Activated CD4-positive, alpha-beta T cell treated with anti-CD3 and anti-CD28 coated beads, Interleukin-2, amount 50 U/mL, for 48 hours (primary cell): ENCODE data around the gene TRIM44.
"Not testable (repeated sequence)": the region's sequence is repeated elsewhere in the genome, so short reads cannot be mapped to it uniquely, and the experiment has no call there.

Source experiments
- DNase-seq, 2 experiments: peaks; one replicate each; pipeline ENCODE4 v3.0.0-alpha.2; 2020

Gene TRIM44

GRCh38 chr11:35675901-35676610 lies 13.5 kb downstream of the TRIM44 start:
- no peak for DNase-seq

- DNase-seq: no peak
Observed at GRCh38 chr11:35676611-35676965, 14.0 kb downstream of the TRIM44 start.

DNA sequence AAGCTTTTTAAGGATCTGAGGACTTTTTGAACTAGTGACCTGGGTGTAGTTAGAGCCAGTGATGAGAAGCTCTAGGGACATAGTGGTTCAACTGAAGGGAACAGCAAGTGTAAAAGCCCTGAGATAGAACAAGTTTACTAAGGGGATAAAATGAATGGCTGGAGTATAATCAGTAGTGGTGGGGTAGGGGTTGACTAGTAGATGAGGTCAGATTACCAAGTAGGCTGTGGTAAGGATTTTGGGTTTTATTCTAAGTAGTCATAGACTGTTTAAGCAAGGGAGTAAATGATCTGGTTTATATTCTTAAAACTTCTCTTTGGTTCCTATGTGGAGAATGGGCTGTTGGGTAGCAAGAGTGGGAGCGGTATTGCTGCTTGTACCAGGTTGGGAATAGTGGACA lies 15.3 kb downstream of the TRIM44 start:
- DNase-seq: no peak

DNA sequence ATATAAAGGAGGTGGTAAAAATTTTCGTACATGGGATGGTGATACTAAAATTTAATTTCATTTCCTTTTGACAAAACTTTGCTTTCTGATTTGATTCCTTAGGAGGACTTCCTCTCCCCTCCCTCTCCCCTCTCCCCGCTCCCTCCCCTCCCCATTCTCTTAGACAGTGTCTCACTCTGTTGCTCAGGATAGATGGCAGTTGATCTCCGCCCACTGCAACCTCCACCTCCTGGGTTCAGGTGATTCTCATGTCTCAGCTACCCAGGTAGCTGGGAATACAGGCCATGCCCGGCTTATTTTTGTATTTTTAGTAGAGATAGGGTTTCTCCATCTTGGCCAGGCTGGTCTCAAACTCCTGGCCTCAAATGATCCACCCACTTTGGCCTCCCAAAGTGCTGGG lies 15.9 kb downstream of the TRIM44 start:
- DNase-seq: no peak

- no peak for DNase-seq
Observed at GRCh38 chr11:35678975-35679374, 16.4 kb downstream of the TRIM44 start.

DNA sequence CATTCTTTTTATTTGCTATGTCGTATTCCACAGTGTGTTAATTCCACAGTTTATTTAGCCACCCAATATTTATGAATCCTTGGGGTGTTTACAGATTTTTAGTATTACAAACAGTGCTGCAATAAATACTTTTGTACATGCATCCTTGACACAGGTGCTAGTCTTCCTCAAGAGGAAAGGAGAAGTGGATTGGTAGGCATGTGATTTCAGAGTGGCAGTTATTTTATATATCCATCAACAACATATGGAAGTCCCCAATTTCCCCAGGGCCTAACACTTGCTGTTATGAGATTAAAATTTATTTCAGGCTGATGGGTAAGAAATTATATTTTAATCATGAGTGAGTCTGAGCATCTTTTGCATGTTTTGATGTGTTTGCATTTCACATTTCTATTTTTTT lies 17.9 kb downstream of the TRIM44 start:
- DNase-seq: no peak

DNA sequence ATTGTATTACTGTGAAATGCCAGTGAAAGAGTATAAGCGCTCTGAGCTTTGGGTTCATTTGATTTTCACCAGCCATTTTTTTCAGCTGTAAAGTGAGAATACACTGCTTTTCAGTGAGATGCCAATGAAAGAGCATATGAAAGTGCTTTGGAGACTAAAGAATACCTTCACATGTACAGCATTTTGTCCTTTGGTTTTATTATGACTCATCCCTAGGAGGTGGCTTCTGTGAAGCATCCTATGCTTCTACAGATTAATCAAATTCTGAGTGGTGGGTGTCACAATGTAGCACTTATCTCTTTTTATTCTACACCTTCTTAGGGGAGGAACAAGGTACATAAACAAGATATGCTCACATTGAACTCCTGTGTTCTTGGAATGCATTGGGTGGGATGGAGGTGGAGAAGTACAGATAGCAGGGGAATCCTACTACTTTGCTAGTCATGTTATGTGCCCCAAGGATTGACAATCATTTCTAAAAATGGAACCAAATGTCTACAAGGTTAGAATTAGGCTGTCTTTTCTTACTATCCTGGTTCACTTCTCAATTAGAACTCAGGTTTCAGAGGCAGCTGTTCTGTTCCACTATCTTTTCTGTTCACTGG lies 18.7 kb downstream of the TRIM44 start:
- no peak for DNase-seq

- DNase-seq: no peak
Observed at GRCh38 chr11:35682230-35683173, 19.9 kb downstream of the TRIM44 start.

- no peak for DNase-seq
Observed at GRCh38 chr11:35683728-35684339, 21.3 kb downstream of the TRIM44 start.

GRCh38 chr11:35688023-35688422 lies 25.4 kb downstream of the TRIM44 start:
- no peak for DNase-seq

DNA sequence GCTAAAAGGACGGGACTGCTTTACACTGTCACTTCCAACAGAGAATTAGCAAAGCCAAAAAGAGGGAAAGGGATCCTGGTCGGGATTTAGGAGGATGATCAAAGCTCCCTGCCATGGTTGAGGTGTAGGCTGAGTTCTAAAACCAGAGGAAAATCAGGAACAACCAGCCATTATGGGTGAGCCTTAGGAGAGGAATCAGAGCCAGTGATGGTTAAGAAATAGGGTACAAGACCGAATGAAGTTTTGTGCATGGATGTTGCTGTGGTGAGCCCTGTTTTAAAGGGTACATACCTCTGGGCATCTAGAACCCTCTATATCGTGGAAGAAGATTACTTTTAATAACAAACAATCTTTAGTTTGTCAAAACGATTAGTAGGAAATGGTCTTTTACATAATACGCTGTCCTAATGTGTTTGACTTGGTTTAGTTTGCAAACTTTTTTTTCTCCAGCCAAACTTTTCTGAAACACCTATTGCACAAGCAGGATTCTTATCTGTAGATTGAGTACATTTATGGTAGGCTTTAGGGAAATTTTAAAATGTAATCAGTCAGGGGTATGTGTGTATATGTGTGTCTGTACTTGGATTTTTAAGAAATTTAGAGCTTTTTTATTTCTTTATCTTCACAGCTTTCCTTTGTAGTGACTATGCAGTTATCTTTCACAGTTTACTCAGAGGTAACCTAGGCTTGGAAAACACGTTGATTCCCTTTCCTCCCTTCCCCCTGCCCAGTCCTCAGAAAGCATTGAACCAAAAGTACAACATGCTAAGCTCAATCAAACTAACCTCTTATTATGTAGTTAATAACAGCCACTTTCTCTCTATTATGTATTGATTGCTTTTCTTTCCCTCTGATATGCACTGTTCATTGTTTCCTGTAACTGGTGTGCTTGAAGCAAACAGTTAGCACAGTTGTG lies 26.8 kb downstream of the TRIM44 start:
- DNase-seq: no peak

GRCh38 chr11:35702126-35702525 lies 39.6 kb downstream of the TRIM44 start:
- DNase-seq: no peak

GRCh38 chr11:35709376-35709775 lies 46.8 kb downstream of the TRIM44 start:
- no peak for DNase-seq

GRCh38 chr11:35711173-35711910 lies 48.8 kb downstream of the TRIM44 start:
- DNase-seq: no peak

DNA sequence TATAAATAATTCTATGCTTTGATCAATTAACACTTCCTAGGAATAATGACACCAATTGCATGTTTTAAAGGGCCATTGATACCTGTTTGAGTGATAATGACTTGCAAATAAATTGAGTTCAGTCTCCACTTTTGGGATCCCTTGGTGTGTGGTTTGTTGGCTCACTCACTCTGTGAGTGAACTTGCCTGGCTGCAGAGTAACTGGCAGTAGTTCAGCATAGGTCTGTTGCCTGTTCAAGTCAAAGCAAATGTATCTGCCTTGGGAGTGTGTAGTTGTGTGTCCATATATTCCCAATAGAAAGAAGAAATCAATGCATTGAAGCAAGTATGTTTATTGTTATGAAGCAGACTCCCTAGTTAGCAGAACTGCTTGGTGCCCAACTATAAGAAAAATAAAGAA lies 49.3 kb downstream of the TRIM44 start:
- no peak for DNase-seq

DNA sequence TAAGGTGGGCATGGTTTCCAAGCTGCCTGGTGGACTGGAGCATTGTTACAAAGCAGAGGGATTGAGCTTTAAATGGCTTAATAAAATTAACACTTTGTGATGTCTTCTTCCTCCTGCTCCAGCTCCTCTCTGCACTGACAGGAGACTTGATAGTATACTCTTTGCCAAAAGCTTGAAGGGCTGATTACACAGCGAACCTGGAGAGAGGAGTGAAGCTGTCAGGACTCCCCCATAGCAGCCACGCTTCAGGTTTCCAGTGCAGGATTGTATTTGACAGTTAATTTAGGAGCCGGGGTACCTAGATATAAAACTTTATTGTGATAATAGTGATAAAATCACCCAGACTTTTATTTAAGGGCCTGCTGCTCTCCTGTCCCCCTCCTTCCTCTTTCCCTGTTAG lies 50.0 kb downstream of the TRIM44 start:
- no peak for DNase-seq

- DNase-seq: peak in 1 of 2 experiments; percentile 13
Observed at GRCh38 chr11:35714882-35715627, 52.5 kb downstream of the TRIM44 start.

GRCh38 chr11:35715677-35716076 lies 53.1 kb downstream of the TRIM44 start:
- not testable (repeated sequence) for DNase-seq

GRCh38 chr11:35717043-35717442 lies 54.5 kb downstream of the TRIM44 start:
- DNase-seq: no peak

DNA sequence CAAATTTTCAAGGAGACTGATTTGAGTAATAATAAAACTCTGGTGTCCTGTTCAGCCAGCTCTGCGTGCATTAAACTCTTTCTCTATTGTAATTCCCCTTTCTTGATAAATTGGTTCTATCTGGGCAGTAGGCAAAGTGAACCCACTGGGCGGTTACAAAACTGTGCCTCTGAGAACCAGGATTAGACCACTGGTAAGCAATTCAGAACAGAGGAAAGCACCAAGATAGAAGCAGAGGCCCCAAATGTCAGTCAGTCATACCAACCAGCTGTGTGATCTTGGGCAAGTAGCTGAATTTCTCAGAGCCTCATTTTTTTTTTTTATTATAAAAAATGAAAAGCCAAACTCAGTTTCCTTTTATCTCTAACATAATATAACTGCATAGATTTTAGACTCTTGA lies 54.9 kb downstream of the TRIM44 start:
- no peak for DNase-seq
